ENCODE measurements around the gene KCNIP4.

Gene KCNIP4

DNA sequence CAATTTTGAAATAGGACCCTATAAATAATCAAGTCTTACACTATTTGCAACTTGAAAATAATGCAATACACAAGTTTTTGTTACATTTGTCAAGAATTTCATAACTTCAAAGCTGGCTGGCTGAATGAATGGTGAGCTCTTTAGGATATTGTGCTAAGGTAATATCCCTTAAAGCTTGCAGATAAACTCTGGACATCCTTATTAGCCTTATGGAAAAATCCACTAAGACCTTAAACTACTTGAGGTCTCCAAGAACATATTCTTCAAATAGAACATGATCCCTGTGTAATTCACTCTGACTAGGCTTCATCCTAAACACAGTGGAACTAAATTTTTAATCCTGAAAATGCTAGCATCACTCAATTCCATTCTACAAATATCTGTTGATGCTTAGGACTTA is 1049.0 kb downstream of the KCNIP4 start:
- no peak for DNase-seq

DNA sequence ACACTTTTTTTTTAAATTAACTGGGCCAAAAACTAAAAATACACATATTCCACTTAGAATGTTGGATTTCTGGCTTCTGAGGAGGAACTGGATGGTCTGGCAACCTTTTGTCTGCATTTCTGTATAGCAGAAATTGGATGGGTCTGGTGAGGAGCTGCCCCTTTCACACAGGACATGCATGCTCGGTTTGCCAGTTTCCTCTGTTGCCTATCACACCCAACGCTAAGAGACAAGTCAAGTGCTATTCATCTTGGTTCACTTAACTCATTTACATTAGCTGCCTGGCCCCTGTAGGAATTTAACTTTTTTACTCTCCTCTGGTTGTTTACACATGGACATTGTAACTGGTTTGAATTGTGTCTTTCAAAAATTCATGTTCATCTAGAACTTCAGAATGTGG is 1052.6 kb downstream of the KCNIP4 start:
- no peak for DNase-seq

DNA sequence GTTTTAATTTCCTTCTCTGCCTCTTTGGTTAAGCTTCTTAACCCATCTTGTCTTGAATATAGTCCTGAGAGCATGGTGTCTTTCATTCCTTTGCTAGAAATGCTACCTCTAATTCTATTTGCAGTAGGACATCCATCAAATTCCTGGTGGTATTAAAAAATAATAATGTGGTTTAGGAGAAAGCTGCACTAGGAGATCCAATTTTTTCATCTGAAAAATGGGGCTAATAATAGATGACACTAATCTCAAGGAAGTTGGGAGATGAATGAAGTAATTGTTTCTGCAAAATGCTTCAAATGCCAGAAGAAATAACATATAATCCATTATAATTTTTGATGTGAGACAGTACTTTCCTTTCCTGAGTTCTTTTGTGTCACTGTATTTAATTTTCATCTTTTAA is 1053.4 kb downstream of the KCNIP4 start:
- DNase-seq: no peak

DNA sequence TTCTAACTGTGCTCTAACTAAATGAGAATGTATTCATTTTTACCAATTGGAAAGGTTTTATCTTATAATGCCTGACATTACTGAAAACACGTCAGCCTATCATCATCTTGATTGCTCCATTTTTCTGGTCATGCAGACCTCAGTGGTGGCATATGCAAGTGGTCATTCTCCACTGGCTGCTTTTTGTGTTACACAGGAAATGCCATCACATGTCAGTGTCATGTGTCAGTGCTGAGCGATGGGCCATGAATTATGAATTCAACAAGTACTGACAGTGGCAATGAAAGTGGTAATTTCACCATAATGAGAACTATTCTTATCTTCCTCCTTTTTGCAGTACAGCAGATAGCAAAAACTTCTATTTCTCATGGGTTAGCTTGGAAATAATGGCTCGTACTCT is 1057.8 kb downstream of the KCNIP4 start:
- no peak for DNase-seq

DNA sequence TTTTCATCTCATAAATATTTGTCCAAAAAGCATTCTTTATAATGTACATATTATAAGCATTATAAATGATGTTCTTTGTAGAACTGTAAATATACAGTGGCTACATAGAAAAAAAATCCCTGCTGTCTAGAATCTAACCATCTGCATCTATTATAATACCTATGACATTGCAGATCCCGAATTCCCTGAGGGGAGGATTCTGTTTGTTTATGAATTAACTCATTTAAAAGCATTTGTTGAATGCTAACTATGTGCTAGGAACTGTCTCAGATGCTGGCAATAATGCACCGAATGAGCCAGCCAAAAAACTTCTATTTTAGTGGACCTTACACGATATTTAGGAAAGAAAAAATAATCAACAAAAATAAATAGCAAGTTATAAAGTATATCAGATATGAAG is 1058.7 kb downstream of the KCNIP4 start:
- DNase-seq: no peak

DNA sequence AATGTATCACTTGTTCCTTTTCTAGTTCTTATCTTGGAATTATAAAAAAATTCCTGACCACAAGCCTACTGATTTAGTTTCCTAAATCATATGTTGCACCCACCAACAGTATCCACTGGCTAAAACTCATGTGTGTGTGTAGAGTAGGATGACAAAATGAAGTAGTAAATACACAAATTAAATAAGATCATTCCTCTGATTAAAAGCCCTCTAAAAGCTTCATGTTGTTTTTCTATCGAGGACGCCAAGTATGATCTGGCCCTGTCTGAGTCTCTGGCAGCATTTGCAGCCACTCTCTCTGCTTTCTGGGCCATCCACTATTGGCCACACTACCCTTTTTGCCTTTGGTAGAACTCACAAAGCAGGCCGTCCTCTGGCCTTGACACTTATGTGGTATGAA is 1064.9 kb downstream of the KCNIP4 start:
- DNase-seq: no peak

DNA sequence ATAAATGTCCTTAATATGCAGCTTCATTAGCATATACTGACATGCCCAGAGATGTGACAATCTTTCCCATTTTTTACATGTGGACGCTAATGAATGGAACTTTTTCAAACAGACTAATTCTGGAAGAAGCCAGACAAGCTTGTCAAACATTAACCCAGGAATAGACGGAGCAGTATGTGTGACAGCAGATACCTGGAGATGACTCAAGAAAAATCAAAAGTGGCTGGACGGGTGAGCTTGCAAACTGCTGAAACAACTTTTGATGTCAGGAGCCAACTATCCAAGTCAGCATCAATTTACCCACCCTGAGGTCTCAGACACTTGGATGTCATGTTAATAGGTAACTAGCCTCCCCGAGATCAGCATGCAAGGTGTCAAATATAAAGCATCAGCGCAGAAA is 1065.3 kb downstream of the KCNIP4 start:
- DNase-seq: no peak

DNA sequence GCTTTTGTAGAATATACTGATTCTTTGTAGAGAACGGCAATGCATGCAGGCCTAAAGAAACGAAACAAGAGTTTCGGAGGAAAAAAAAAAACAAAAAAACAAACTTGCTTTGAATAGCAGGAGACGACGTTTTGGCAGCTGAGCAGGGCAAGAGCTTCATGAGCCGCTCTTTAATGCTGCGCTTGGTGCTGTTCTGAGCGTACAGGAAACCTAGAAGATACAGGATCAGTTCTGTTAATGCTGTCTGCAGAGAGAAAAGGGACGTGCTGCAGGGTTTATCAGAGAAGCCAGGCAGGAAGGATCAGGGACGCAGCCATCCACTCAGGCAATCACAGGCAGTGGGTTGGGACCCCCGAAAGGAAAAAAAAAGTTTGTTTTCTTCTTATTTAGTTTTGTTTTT is 1066.1 kb downstream of the KCNIP4 start:
- DNase-seq: no peak

DNA sequence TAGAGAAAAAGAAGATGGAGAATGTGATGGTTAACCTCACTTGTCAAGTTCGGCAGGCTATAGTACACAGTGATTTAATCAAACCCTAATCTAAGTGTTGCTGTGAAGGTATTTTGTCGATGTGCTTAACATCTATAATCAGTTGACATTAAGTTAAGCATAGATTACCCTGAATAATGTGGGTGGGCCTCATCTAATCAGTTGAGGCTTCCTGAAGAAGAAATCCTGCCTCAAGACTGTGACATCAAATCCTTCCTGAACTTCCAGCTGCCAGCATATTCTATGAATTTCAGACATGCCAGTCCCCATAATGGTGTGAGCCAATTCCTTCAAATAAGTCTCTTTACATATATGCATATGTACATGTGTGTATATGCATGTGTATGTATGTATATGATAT is 1066.9 kb downstream of the KCNIP4 start:
- DNase-seq: no peak

DNA sequence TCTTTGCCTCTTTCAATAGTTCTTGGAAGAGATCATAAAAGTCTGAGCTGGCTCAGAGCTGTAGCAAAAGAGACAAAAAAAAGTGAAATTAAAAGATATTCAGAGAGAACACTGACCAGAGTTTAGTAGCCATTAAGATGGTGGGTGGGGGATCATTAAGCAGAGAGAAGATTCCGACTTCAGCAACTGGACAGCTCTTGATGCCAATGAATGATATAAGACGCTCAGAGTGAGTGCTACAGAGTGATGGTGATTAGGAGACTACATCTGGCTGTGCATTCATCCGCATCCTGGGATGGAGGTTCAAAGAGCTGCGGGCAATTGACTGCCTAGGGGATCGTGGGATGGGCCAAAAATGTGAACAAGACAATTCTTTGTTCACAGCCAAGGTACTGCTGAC is 1069.8 kb downstream of the KCNIP4 start:
- no peak for DNase-seq

DNA sequence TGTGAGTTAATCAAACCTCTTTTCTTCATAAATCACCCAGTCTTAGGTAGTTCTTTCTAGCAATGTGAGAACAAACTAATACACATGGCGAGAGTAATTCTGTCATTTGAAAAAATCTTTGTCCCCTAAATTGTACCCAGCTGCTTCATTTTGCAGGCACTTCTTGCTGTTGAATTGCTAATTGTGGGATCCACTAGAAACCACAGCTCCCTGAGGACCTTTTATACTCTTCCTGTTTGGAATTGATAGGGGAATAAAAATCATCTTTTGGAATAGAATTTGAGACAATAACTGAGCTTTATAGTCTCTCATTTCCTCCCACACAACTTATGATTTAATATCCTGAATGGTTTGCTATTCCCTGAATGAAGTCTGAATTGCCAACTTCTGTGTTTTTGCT is 1078.1 kb downstream of the KCNIP4 start:
- no peak for DNase-seq

DNA sequence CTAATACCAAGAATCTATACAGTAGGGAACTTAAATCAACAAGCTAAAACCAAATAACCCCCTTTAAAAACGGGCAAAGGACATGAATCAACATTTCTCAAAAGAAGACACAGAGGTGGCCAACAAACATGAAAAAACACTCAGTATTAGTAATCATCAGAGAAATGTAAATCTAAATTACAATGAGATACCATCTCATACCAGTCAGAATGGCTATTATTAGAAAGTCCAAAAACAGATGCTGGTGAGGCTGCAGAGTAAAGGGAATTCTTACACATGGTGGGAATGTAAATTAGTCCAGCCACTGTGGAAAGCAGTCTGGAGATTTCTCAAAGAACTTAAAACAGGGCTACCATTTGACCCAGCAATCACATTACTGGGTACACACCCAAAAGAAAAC is 1080.5 kb downstream of the KCNIP4 start:
- DNase-seq: no peak

DNA sequence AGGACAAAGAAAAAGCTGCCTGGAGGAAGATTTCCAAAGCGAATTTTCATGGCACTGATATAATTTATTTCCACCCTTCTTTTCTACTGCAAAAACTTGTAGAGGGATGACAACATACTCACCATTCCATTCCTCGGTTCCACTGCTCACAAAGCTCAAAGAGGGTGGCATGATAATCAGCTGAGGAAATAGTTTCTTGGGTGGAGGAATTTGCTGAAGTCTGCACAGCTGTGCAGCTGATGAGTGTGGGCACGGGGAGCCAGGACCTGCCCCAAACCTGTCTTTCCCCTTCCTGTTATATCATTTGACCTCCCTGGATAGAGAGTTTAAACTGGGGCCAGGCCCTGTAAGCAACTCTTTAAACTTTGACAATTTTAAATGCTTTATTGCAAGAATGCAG is 1087.7 kb downstream of the KCNIP4 start:
- DNase-seq: no peak

DNA sequence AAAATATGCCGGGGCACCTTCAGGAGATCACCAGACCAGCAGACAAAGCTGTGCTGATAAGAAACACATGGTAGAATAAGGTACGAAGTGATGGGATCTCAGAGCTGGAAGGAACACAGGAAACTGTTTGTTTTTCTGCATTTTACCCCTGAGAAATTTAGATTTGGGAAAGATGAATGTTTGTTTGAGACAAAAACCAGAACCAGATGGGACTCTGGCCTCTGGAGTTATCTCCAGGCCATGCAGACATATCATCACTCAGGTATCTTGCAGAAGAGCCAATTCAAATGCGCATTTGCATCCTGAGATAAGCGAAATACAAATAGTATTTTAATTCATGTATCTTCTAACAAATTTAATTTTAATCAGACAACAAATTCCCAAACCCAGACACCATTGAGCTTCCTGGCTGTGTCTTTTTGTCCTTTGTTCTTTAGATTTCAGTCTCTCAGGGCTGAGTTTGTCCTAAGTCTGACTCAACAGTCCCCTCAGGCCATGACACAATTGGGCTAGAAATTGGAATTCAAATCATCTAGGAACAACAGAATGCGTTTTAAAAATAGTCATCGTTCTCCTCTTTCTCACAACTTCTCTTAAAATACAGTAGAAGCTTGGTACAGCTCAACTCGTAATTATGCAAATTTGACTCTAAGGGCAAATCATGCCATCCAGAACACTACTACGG is 1089.3 kb downstream of the KCNIP4 start:
- no peak for DNase-seq

DNA sequence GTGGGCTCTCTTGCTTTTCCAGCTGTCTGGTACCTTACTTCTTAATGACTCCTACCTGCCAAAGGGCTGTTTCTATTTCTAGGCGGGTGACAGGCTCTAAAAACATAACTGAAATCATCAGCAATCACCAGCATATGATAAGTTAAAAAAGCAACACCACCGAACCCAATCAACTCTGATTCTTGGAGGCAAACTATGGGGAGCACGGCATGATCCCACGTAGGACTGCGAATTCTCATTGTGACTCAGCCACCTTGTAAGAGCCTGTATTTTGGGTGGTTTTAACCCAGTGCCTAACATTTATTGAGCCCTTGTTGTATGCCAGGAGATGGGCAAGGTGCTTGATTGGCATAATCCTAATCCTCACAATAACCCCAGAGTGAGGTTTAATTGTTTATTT is 1091.5 kb downstream of the KCNIP4 start:
- DNase-seq: no peak

DNA sequence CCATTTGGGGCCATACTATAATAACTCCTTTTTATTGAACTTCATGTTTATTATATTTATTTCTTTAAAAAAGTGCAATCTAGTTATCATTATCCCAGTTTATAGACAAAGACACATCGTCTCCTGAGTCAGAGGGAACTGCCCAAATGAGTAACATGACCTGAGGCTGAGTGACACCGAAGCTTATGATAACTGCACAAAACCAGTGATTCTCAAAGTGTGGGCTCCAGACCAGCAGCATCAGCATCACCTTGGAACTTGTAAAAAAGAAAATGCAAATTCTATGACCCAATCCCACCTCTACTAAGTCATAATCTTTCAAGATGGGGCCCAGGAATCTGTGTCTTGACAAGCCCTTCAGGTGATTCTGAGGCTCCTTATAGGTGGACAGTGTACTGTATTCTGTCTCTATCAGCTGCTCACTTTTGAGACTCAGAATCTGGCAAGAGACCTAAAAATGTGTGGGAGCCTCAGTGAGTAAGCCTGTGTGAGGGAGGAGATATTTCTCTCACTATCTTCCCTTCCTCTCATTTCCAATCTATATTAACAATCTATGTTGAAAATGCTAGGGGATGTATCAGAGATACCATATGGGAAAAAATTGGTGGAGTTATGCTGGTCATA is 1101.3 kb downstream of the KCNIP4 start:
- no peak for DNase-seq

DNA sequence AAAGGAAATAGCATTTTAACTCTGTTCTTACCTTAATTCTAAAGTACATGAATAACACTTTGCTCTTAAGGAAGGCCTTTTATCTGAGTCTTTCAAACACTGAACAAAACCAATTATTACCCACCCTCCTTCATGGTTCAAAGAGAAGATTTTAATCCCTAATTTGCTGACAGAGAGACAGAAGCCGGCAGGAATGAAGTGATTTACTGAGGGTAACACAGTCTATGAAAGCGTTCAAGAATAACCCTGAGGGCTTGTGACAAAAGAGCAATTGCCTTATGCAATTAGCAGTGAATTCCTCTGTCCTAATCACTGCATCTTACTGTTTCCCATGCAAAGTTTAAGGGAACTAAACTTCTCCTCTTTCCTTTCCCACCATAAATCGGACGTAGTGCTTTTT is 1104.3 kb downstream of the KCNIP4 start:
- no peak for DNase-seq

DNA sequence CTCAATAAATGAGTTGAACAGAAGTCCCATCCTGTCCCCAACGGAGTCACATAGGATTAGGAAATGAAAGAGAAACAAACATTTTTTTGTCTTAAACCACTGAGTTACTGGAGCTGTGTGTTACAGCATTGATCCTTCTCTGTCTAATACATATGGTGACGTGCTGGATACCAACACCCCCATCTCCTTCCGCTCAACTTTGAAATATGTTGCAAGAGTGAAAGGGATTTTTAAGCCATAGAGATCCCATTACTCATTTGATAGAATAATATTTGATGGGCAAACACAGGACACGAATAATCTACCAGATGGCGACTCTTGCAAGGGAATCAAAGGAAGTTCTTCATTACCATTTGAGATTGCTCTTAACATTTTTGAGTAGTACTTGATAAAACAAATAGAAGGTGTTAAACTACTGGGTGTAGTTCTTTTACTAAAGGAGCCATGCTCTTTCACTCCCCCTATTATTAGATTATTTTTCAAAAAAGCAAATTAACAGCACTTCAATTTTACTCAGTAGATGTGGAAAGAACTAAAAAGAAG is 1107.9 kb downstream of the KCNIP4 start:
- no peak for DNase-seq

DNA sequence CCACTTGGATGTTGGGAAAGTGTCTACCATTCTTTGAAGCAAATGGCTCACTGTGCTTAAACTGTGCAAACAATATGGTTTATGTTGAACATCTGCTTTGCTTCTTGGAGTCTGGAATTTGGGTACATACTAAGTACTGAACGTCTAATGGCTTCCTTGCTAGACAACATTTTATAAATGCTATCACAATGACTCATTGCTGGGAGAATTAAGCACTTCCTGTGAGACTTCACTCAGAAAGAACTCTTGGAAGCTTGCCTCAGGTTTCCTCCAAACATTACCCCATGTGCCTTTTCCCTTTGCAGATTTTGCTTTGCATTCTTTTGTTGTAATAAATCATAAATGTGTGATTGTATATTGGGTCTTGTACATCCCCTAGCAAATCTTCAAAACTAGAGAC is 1108.6 kb downstream of the KCNIP4 start:
- DNase-seq: no peak

DNA sequence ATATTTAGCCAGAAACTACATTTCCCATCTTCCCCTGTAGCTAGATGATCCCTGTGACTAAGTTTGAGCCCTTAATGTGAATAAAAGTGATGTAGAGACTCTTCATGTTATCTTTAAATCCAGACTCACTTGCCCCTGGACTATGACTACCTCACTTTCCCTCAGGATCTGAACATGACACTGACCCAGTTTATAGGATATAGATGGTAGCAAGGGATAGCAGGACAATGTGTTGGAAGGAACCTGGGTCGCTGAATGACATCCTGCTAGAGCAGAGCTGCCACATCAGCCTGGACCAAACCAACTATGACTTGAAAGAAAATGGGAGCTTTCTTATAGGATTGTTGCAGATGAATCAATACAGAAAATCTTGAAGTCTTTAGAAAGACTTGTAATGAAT is 1110.1 kb downstream of the KCNIP4 start:
- no peak for DNase-seq

DNA sequence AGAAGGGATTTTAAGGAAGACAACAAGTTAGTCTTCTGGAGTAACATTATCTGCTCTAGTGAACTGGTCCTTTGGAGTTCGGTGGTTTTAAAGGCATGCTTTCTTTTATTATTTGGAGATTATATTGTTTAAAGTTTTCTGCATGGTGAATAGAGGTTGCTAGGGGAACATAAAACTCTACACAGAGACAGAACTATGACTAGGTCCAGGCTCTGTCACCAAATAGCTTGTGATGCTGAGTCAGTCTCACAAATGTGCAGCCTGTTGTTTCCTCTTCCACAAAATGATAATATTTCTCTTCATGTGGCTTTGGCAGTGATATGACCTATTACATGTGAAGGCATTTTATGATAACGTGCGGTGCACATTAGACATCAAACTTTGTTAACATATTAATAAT is 1115.7 kb downstream of the KCNIP4 start:
- no peak for DNase-seq

DNA sequence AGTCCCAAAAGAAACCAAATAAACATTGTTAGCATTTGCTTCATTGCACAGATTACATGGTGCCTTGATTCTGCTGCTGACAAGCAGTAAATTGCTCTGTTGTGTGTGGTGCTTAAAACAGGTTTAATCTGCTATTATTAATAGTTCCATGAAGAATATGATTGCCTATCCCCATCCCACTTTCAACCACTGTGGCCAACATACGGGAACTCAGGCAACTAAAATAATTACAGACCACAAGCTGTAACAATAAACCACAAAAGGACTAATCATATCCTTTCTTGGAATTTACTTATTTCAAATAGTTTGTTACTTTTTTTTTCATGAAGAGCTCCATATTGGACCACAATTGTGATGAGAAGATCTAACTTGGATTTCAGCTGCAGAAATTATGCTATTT is 1116.8 kb downstream of the KCNIP4 start:
- DNase-seq: no peak

DNA sequence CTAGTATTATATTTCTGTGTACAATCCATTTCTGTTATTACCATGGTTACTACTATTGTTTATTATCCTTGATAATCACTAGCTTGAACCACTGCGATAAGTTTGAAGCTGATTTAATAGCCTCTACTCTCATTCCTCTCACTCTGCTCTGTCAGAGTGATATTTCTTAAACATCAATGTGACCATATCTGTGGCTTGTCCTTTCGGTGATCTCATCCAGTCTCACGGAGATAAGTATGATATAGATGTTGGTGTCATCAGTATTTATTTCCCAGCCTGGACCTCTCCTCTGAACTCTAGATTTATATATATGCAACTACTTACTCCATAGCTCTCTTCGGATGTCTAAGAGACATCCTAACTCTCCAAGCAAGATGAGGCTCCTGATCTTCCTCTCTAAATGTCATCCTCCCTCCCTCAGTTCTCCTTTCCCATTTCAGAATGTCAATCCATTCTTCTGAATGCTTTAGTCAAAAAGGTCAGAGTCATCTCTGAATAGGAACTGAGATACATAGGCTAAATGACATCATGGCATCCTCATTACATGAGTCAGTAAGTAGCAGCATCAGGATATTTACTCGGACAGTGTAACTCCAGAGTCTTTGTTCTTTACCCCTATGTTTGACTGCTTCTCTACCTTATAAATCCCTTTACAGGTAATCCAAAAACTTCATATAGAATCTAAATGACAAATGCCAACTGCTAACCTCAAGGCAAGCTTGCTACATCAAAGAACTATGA is 1118.8 kb downstream of the KCNIP4 start:
- no peak for DNase-seq

DNA sequence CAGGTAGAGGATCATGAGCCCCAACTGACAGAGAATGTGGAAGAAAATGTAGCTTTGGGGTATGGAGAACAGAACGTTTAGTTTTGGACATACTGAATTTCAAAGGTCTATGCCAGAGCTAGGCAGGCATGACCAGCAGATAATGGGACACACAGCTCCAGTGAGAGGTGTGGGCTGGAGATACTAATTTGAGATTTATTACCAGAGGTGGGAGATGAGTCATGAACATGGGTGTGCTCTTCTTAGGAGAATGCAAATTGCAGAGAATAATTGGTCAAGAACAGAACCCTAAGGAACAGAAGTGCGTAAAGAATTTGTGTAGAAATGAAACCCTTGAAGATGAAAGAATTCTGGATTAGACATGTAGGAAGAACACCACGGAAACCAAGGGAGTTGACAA is 1123.1 kb downstream of the KCNIP4 start:
- DNase-seq: no peak

Measured in activated CD4-positive, CD25-positive, alpha-beta regulatory T cell treated with anti-CD3 and anti-CD28 coated beads, Interleukin-2, amount 50 U/mL, for 72 hours (primary cell).